A549 treated with DMSO at 1 μM for 4 hours (cell line): Measurements from ENCODE around the gene MUC2. TPM values are rescaled to one million over a fixed set of nuclear protein-coding genes. Genes with fewer than 3 reads are reported as not detected.

ENCODE experiments used
- total RNA-seq: library from RNA; stranded (reverse); fragments of 200-300 nt; extraction: Qiagen RNA extraction; gene quantifications from 5 replicates; pipeline ENCODE4 v1.2.3, GENCODE V29; 2022; ENCODE audit warnings: low read depth

Gene MUC2
- 0.17 to 0.35 TPM (median 0.18 TPM) in 5 replicates for total RNA-seq

GRCh38 chr11:1074244-1075221, at the start of gene MUC2:
TSS of gene MUC2 (plus strand) at chr11:1074874.

GRCh38 chr11:1036303-1036923, 38.3 kb upstream of the MUC2 start, which contains the start of gene MUC6:
TSS of gene MUC6 (minus strand) at chr11:1036718. CDS start at chr11:1036655, 63 bp downstream.

Other genes starting within 250 kb of the MUC2 start
- 3.1 to 4.7 TPM (median 3.6 TPM) in 5 replicates for gene CRACR2B, start 247.0 kb upstream of the MUC2 start, total RNA-seq
- 728 to 834 TPM (median 790 TPM) in 5 replicates for gene CD151, start 241.9 kb upstream of the MUC2 start, total RNA-seq
- gene POLR2L, start 232.3 kb upstream of the MUC2 start, total RNA-seq, result 546 to 649 TPM (median 614 TPM) in 5 replicates
- 132 to 188 TPM (median 168 TPM) in 5 replicates for gene TSPAN4, start 232.0 kb upstream of the MUC2 start, total RNA-seq
- 74.3 to 81.3 TPM (median 76.0 TPM) in 5 replicates for gene CHID1, start 164.1 kb upstream of the MUC2 start, total RNA-seq
- gene AP2A2, start 149.0 kb upstream of the MUC2 start, total RNA-seq, result 28.5 to 41.5 TPM (median 36.3 TPM) in 5 replicates
- 0.01 TPM in 2 of 5 replicates, not detected in the others for gene MUC6, start 38.2 kb upstream of the MUC2 start, total RNA-seq
- gene MUC5AC, start 83.1 kb downstream of the MUC2 start, total RNA-seq, result 2.3 to 5.4 TPM (median 4.6 TPM) in 5 replicates
- 2.3 to 4.3 TPM (median 2.9 TPM) in 5 replicates for gene MUC5B, start 148.2 kb downstream of the MUC2 start, total RNA-seq
- gene TOLLIP, start 234.8 kb downstream of the MUC2 start, total RNA-seq, result 37.7 to 60.1 TPM (median 53.8 TPM) in 5 replicates